GM23248 (cell line): ENCODE data around the gene HGF.

Source experiments
- EZH2 ChIP-seq: fragments of 200-600 bp; sonication (generic); IDR thresholded peaks from 2 replicates; pipeline ENCODE4 v1.6.1; 2018; ENCODE audit warnings: antibody characterized with exemption, mild to moderate bottlenecking; ENCODE audit not compliant: insufficient read depth, poor library complexity, severe bottlenecking
- EZH2phosphoT487 ChIP-seq: fragments of 200-600 bp; sonication (generic); IDR thresholded peaks from 2 replicates; pipeline ENCODE4 v1.6.1; 2018; ENCODE audit warnings: antibody characterized with exemption, moderate library complexity, mild to moderate bottlenecking, low read depth; ENCODE audit not compliant: insufficient read depth

DNA sequence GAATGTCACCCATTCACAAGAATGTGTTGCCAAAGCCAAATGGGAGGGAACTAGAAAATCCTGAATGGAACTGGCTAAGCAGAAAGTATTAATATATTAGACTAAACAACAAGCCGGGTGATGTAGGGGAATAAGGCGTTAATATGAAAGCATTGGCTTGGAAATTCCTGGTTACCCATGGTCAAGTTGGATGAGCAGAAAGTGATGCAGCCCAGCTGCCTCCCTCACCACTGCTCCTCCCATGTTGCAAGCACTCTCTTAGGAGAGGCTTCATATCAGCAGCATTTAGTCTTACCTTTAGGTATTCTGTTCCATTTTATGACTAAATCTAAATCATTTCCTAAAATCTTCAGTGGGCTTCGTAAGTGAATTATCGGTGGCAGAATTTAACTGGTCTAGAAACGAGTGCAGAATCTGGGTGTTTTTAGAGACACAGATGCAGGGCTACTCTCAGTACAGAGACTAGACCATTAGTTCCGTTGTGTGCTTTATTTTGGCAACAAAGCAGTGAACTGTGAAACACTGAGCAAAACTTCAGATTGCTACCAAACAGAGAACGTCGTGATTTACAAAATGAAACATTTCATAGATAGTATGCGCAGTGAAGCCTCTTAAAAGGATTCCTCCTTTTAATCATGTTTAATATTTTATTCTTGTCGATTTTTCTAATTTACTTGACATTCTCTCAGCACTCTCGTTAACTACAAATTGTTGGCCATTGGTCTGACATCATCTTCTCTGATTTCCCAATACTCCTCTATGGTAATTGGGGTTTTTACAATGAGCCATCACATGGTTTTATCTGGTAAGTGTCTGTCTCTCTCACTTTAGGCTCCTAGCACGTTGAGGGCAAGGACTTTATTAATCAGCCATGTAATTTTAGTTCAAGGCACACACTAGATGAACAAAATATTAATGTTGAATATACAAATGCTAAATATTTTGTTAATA is 22.0 kb upstream of the HGF start:
- TF ChIP-seq EZH2 (no peak), EZH2phosphoT487 (no peak)
